Mesendoderm (in vitro differentiated cells): Measurements from ENCODE around the gene CFAP45.

ENCODE experiments used
- DNase-seq: peaks from one replicate; pipeline ENCODE4 v3.0.0; 2013
- H2AK5ac ChIP-seq: 2 replicates; pipeline ENCODE4 v1.6.1; 2013; ENCODE audit warnings: low read length, inconsistent platforms
- H2BK120ac ChIP-seq: 2 replicates; pipeline ENCODE4 v1.6.1; 2013; ENCODE audit warnings: low read depth, mild to moderate bottlenecking, low read length, moderate library complexity, mixed read lengths
- H2BK15ac ChIP-seq: replicated peaks from 2 replicates; pipeline ENCODE4 v1.6.1; 2013; ENCODE audit warnings: low read depth, mild to moderate bottlenecking, moderate library complexity
- H2BK5ac ChIP-seq: 2 replicates; pipeline ENCODE4 v1.6.1; 2013; ENCODE audit warnings: low read length, inconsistent platforms
- H3K18ac ChIP-seq: 2 replicates; pipeline ENCODE4 v1.6.1; 2013; ENCODE audit warnings: mild to moderate bottlenecking, low read length, mixed read lengths
- H3K23ac ChIP-seq: one replicate; pipeline ENCODE4 v1.6.1; 2013; ENCODE audit warnings: low read length
- H3K27ac ChIP-seq: 2 replicates; pipeline ENCODE4 v1.5.1; 2013; ENCODE audit warnings: low read depth, mild to moderate bottlenecking, inconsistent platforms, low read length, moderate library complexity
- H3K27me3 ChIP-seq: 2 replicates; pipeline ENCODE4 v1.6.1; 2013; ENCODE audit warnings: low read length, control low read depth, mild to moderate bottlenecking, inconsistent platforms; ENCODE audit not compliant: insufficient read depth, poor library complexity
- H3K36me3 ChIP-seq: 2 replicates; pipeline ENCODE4 v1.6.1; 2013; ENCODE audit warnings: low read length, inconsistent platforms; ENCODE audit not compliant: control insufficient read depth, insufficient read depth
- H3K4ac ChIP-seq: one replicate; pipeline ENCODE4 v1.6.1; 2013; ENCODE audit warnings: low read depth, mild to moderate bottlenecking, low read length, moderate library complexity
- H3K4me1 ChIP-seq: 2 replicates; pipeline ENCODE4 v1.6.1; 2013; ENCODE audit warnings: low read depth, low read length, inconsistent platforms; ENCODE audit not compliant: control insufficient read depth
- H3K4me2 ChIP-seq: 2 replicates; pipeline ENCODE4 v1.6.1; 2013; ENCODE audit warnings: low read length
- H3K4me3 ChIP-seq: 2 replicates; pipeline ENCODE4 v1.5.1; 2013; ENCODE audit warnings: mild to moderate bottlenecking, low read length
- H3K56ac ChIP-seq: one replicate; pipeline ENCODE4 v1.6.1; 2013; ENCODE audit warnings: low read length
- H3K79me1 ChIP-seq: 2 replicates; pipeline ENCODE4 v1.6.1; 2013; ENCODE audit warnings: low read length, inconsistent platforms
- H3K79me2 ChIP-seq: 2 replicates; pipeline ENCODE4 v1.6.1; 2013; ENCODE audit warnings: mild to moderate bottlenecking, low read length; ENCODE audit not compliant: control insufficient read depth, insufficient read depth
- H3K9ac ChIP-seq: 2 replicates; pipeline ENCODE4 v1.6.1; 2013; ENCODE audit warnings: low read length, inconsistent platforms
- H4K5ac ChIP-seq: one replicate; pipeline ENCODE4 v1.6.1; 2013; ENCODE audit warnings: low read length
- H4K8ac ChIP-seq: one replicate; pipeline ENCODE4 v1.6.1; 2013; ENCODE audit warnings: low read depth, mild to moderate bottlenecking, control low read depth, low read length, moderate library complexity
- WGBS: extraction: QIAGEN DNeasy Blood & Tissue Kit; methylation state at CpG from one replicate; pipeline ENCODE4 v1.1.7; 2013; ENCODE audit warnings: low lambda C conversion rate, missing lambda C conversion rate; ENCODE audit not compliant: insufficient coverage; ENCODE audit errors: extremely low coverage; 5-methylcytosine and 5-hydroxymethylcytosine counted together

CFAP45 gene

DNA sequence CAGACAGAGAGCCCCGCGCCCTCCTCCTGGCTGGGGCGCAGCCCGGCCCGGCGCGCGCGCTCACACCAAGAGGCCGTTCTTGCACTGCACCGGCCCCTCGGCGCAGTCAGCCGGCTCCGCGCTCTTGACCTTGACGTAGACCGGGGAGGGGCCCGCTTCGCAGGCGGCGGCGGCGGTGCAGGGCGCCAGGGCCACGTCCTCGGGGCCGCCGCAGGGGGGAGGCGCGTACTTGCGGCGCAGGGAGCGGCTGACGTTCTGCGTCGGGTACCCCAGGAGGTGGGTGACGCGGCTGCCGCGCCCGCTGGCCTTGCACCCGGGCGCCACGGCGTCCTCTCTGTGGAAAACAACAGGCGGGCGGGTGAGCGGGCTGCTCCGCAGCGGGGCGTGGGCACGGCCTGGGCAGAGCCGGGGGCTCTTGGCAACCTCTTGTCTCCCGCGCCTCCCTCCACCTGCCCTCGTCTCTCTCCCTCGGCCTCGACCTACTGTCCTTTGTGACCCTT lies 45.2 kb downstream of the CFAP45 start:
- peak overlapping the region; percentile 90 for H3K4me2 ChIP-seq
- peak overlapping the region; percentile 77 for H3K9ac ChIP-seq
- no peak overlapping the region for H3K23ac ChIP-seq
- H3K18ac ChIP-seq: no peak overlapping the region
- peaks cover 3% of the 10 kb centered on the region for H3K27me3 ChIP-seq
- H2BK120ac ChIP-seq: no peak overlapping the region
- peak overlapping the region; percentile 82 for H3K56ac ChIP-seq
- no peaks in the 10 kb centered on the region for H3K4me1 ChIP-seq
- no peaks in the 10 kb centered on the region for H3K79me2 ChIP-seq
- H3K4me3 ChIP-seq: peak overlapping the region; percentile 20
- WGBS: no CpG with 5 or more reads among the region's 59 CpGs
- H4K8ac ChIP-seq: no peak overlapping the region
- H3K36me3 ChIP-seq: no peaks in the 10 kb centered on the region
- no peak overlapping the region for H3K4ac ChIP-seq
- no peak overlapping the region for H4K5ac ChIP-seq
- H2AK5ac ChIP-seq: no peak overlapping the region
- H2BK15ac ChIP-seq: no peak overlapping the region
- DNase-seq: peak; percentile 68
- H2BK5ac ChIP-seq: no peak overlapping the region
- no peaks in the 10 kb centered on the region for H3K79me1 ChIP-seq
- H3K27ac ChIP-seq: no peak overlapping the region

- Histone ChIP-seq H3K79me2 (no peaks in the 10 kb centered on the region), H2BK120ac (no peak overlapping the region), H3K23ac (no peak overlapping the region), H3K27ac (no peak overlapping the region), H3K56ac (peak overlapping the region; percentile 82), H3K27me3 (peaks cover 3% of the 10 kb centered on the region), H3K36me3 (no peaks in the 10 kb centered on the region), H2BK5ac (no peak overlapping the region), H3K9ac (peak overlapping the region; percentile 77), H3K18ac (no peak overlapping the region), H4K8ac (no peak overlapping the region), H2BK15ac (no peak overlapping the region), H4K5ac (no peak overlapping the region), H3K4me1 (no peaks in the 10 kb centered on the region), H3K79me1 (no peaks in the 10 kb centered on the region), H3K4me3 (peak overlapping the region; percentile 20), H3K4ac (no peak overlapping the region), H2AK5ac (no peak overlapping the region), H3K4me2 (peak overlapping the region; percentile 90)
- DNase-seq: peak; percentile 60
- no CpG with 5 or more reads among the region's 31 CpGs for WGBS
Measured at GRCh38 chr1:159854116-159854692, 45.8 kb downstream of the CFAP45 start.

- H3K79me2 ChIP-seq: no peaks in the 10 kb centered on the region
- no peak overlapping the region for H3K27ac ChIP-seq
- H3K36me3 ChIP-seq: no peaks in the 10 kb centered on the region
- no peak for DNase-seq
- WGBS: no CpG with 5 or more reads among the region's 6 CpGs
- no peak overlapping the region for H4K5ac ChIP-seq
- peaks cover 3% of the 10 kb centered on the region for H3K27me3 ChIP-seq
- H3K4me3 ChIP-seq: no peak overlapping the region
- no peak overlapping the region for H3K4me2 ChIP-seq
- no peak overlapping the region for H3K23ac ChIP-seq
- no peaks in the 10 kb centered on the region for H3K4me1 ChIP-seq
- no peak overlapping the region for H3K56ac ChIP-seq
- no peak overlapping the region for H4K8ac ChIP-seq
- H3K9ac ChIP-seq: no peak overlapping the region
- no peaks in the 10 kb centered on the region for H3K79me1 ChIP-seq
- no peak overlapping the region for H2AK5ac ChIP-seq
- no peak overlapping the region for H2BK120ac ChIP-seq
- no peak overlapping the region for H3K18ac ChIP-seq
- H2BK15ac ChIP-seq: no peak overlapping the region
- no peak overlapping the region for H3K4ac ChIP-seq
- no peak overlapping the region for H2BK5ac ChIP-seq
Measured at GRCh38 chr1:159853417-159854115, 46.4 kb downstream of the CFAP45 start.

- H3K4me3 ChIP-seq: no peak overlapping the region
Measured at GRCh38 chr1:159851407-159851806, 48.6 kb downstream of the CFAP45 start.

DNA sequence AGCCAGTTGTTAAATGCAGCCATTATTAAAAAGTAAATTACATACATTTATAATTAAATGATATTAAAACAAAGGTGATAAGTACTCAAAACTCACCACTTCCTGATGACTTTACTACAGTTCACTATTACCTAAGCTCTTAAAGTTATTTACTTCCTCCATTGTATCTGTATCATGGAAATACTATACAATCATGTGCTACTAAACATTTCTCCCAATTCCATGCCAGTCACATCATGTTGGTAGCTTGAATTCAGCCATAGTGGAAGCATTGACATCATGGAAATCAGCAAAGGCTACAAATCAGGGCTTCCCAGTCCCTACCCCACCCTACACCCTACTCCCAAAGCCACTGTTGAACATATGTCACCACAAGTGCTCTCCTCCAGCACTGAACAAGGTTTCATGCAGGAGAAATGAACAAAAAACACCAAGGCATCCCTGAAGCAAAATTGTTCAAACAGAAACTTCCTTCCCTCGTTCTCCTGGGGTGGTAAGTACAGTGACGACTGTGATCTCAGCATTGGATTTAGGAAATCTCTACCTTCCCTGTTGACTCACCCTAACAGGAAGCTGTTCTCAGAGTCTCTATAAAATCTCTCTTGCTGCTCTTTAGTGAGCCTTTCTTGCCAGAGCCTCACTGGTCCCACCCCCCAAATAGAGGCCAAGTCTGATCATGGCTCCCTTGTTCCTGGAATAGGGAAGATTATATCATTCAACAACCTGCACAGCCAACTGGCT lies 50.2 kb downstream of the CFAP45 start:
- no peak overlapping the region for H2BK120ac ChIP-seq
- H3K56ac ChIP-seq: no peak overlapping the region
- no peak for DNase-seq
- H3K27ac ChIP-seq: no peak overlapping the region
- no peak overlapping the region for H3K4me2 ChIP-seq
- no peak overlapping the region for H2AK5ac ChIP-seq
- no peaks in the 10 kb centered on the region for H3K4me1 ChIP-seq
- H3K27me3 ChIP-seq: no peaks in the 10 kb centered on the region
- H3K4me3 ChIP-seq: no peak overlapping the region
- H3K36me3 ChIP-seq: no peaks in the 10 kb centered on the region
- no CpG with 5 or more reads among the region's 2 CpGs for WGBS
- no peak overlapping the region for H2BK15ac ChIP-seq
- H4K8ac ChIP-seq: no peak overlapping the region
- no peak overlapping the region for H3K18ac ChIP-seq
- peak overlapping the region; percentile 66 for H3K23ac ChIP-seq
- no peaks in the 10 kb centered on the region for H3K79me1 ChIP-seq
- H3K9ac ChIP-seq: no peak overlapping the region
- no peak overlapping the region for H3K4ac ChIP-seq
- H2BK5ac ChIP-seq: no peak overlapping the region
- H4K5ac ChIP-seq: no peak overlapping the region
- H3K79me2 ChIP-seq: no peaks in the 10 kb centered on the region

More at GRCh38 chr1:159851407-159851806, 48.6 kb downstream of the CFAP45 start:
- Histone ChIP-seq H4K5ac (no peak overlapping the region), H3K79me2 (no peaks in the 10 kb centered on the region), H3K4ac (no peak overlapping the region), H3K79me1 (no peaks in the 10 kb centered on the region), H3K18ac (no peak overlapping the region), H3K27ac (no peak overlapping the region), H3K36me3 (no peaks in the 10 kb centered on the region), H3K4me2 (no peak overlapping the region), H2BK15ac (no peak overlapping the region), H2BK5ac (no peak overlapping the region), H3K27me3 (peaks cover 3% of the 10 kb centered on the region), H4K8ac (no peak overlapping the region), H3K9ac (no peak overlapping the region), H3K56ac (no peak overlapping the region), H3K4me1 (no peaks in the 10 kb centered on the region), H2AK5ac (no peak overlapping the region), H3K23ac (no peak overlapping the region), H2BK120ac (no peak overlapping the region)
- DNase-seq: no peak
- WGBS: no CpG with 5 or more reads among the region's 1 CpG
